H1 (cell line): Measurements from ENCODE around the gene LTA. TPM values are rescaled to one million over a fixed set of nuclear protein-coding genes. Genes with fewer than 3 reads are reported as not detected.
A peak's percentile ranks its signal among the peaks of the same experiment; 100 is the strongest.

ENCODE experiments used
- CTCF ChIA-PET: fragments of 300-600 bp; sonication (Branson Sonifier 250); formaldehyde crosslinking; loops from one replicate; lab custom pipeline; 2021; ENCODE audit not compliant: partially characterized antibody; lab: Charles Lee
- POLR2A ChIA-PET: fragments of 300-600 bp; sonication (Branson Sonifier 250); formaldehyde crosslinking; loops from one replicate; lab custom pipeline; 2021; ENCODE audit warnings: inconsistent platforms; ENCODE audit not compliant: partially characterized antibody; lab: Charles Lee
- DNase-seq, 2 experiments: peaks; one replicate each; pipeline versions ENCODE4 v3.0.0 to v3.0.0-alpha.2; 2010 to 2022; ENCODE audit warnings: low spot score in 2 of 2, low read depth in 1 of 2, mixed read lengths in 1 of 2
- FAIRE-seq: peaks from 2 replicates; lab custom pipeline; 2011; peaks lifted over from hg19 to GRCh38; lab: Jason Lieb, UNC
- H2AFZ ChIP-seq: 2 replicates; pipeline ENCODE4 v1.8.1; 2012; ENCODE audit warnings: low read length, inconsistent platforms
- H2AK5ac ChIP-seq: 2 replicates; pipeline ENCODE4 v1.6.1; 2013; ENCODE audit warnings: low read depth, low read length
- H2BK120ac ChIP-seq: replicated peaks from 2 replicates; pipeline ENCODE3; 2013; ENCODE audit warnings: low read depth, low read length, inconsistent platforms
- H2BK12ac ChIP-seq: 2 replicates; pipeline ENCODE4 v1.6.1; 2013; ENCODE audit warnings: low read depth, low read length
- H2BK15ac ChIP-seq: 2 replicates; pipeline ENCODE4 v1.6.1; 2013; ENCODE audit warnings: low read length
- H2BK20ac ChIP-seq: 2 replicates; pipeline ENCODE4 v1.6.1; 2013; ENCODE audit warnings: low read length
- H2BK5ac ChIP-seq: 2 replicates; pipeline ENCODE4 v1.6.1; 2013; ENCODE audit warnings: low read depth, low read length
- H3K14ac ChIP-seq: 2 replicates; pipeline ENCODE4 v1.6.1; 2013; ENCODE audit warnings: inconsistent platforms; ENCODE audit not compliant: insufficient read length
- H3K18ac ChIP-seq: 2 replicates; pipeline ENCODE4 v1.6.1; 2013; ENCODE audit warnings: low read length; ENCODE audit errors: extremely low read depth
- H3K23ac ChIP-seq: 2 replicates; pipeline ENCODE4 v1.6.1; 2013; ENCODE audit warnings: inconsistent platforms; ENCODE audit not compliant: insufficient read length
- H3K23me2 ChIP-seq: 2 replicates; pipeline ENCODE4 v1.6.1; 2013; ENCODE audit warnings: low read depth, low read length
- H3K27ac ChIP-seq: 2 replicates; pipeline ENCODE4 v1.6.1; 2011; ENCODE audit warnings: low read depth, low read length, inconsistent platforms
- H3K27me3 ChIP-seq, 4 experiments: replicated peaks in 1 of 4; 1 replicate in 1 of 4; 2 replicates in 3 of 4; pipeline versions ENCODE4 v1.6.1 to v1.8.1; 2011 to 2013; ENCODE audit warnings: low read length in 3 of 4, mild to moderate bottlenecking in 3 of 4, inconsistent platforms in 2 of 4, mixed read lengths in 2 of 4, moderate library complexity in 1 of 4; ENCODE audit not compliant: control insufficient read depth in 3 of 4, insufficient read depth in 3 of 4; ENCODE audit errors: extremely low read depth in 1 of 4
- H3K36me3 ChIP-seq, 4 experiments: 2 replicates each; pipeline versions ENCODE4 v1.6.1 to v1.8.1; 2011 to 2013; ENCODE audit warnings: mild to moderate bottlenecking in 4 of 4, low read length in 3 of 4, moderate library complexity in 2 of 4, control low read depth in 1 of 4, inconsistent platforms in 1 of 4; ENCODE audit not compliant: insufficient read depth in 4 of 4, control insufficient read depth in 2 of 4
- H3K4ac ChIP-seq: replicated peaks from 2 replicates; pipeline ENCODE3; 2013; ENCODE audit warnings: low read length, low read depth, mixed read lengths, inconsistent platforms; ENCODE audit not compliant: insufficient read length
- H3K4me1 ChIP-seq, 4 experiments: replicated peaks in 1 of 4; 1 replicate in 1 of 4; 2 replicates in 3 of 4; pipeline versions ENCODE4 v1.6.1 to v1.8.1; 2011 to 2013; ENCODE audit warnings: low read length in 3 of 4, inconsistent platforms in 2 of 4, mixed read lengths in 1 of 4; ENCODE audit not compliant: insufficient read depth in 4 of 4, control insufficient read depth in 3 of 4
- H3K4me2 ChIP-seq, 2 experiments: 2 replicates each; pipeline versions ENCODE4 v1.6.1 to v1.8.1; 2011 to 2013; ENCODE audit warnings: low read depth in 2 of 2, low read length in 2 of 2, control low read depth in 1 of 2, inconsistent platforms in 1 of 2, mild to moderate bottlenecking in 1 of 2; ENCODE audit not compliant: insufficient read depth in 1 of 2
- H3K4me3 ChIP-seq, 4 experiments: fragments of 200-600, 300-600 bp in 1 of 4; sonication (generic), shearing (Covaris generic), sonication (Bioruptor Twin) in 1 of 4; 2 replicates each; pipeline versions ENCODE4 v1.5.1 to v1.8.1; 2011 to 2016; ENCODE audit warnings: low read length in 4 of 4, low read depth in 3 of 4, control low read depth in 2 of 4, inconsistent platforms in 2 of 4, mild to moderate bottlenecking in 2 of 4, mixed read lengths in 1 of 4, moderate library complexity in 1 of 4; ENCODE audit not compliant: insufficient read depth in 2 of 4; ENCODE audit errors: extremely low read depth in 1 of 4
- H3K56ac ChIP-seq: replicated peaks from 2 replicates; pipeline ENCODE3; 2013; ENCODE audit warnings: low read depth, mild to moderate bottlenecking, mixed read lengths, low read length, inconsistent platforms; ENCODE audit not compliant: insufficient read length
- H3K79me1 ChIP-seq: 2 replicates; pipeline ENCODE4 v1.6.1; 2013; ENCODE audit warnings: low read depth, low read length, control low read depth
- H3K79me2 ChIP-seq, 2 experiments: 2 replicates each; pipeline versions ENCODE4 v1.6.1 to v1.8.1; 2012 to 2013; ENCODE audit warnings: low read length in 2 of 2, mild to moderate bottlenecking in 2 of 2, inconsistent platforms in 1 of 2; ENCODE audit not compliant: insufficient read depth in 2 of 2, control insufficient read depth in 1 of 2
- H3K9ac ChIP-seq, 4 experiments: replicated peaks in 1 of 4; 1 replicate in 1 of 4; 2 replicates in 3 of 4; pipeline versions ENCODE4 v1.6.1 to v1.8.1; 2011 to 2013; ENCODE audit warnings: low read depth in 3 of 4, low read length in 3 of 4, control low read depth in 2 of 4, mild to moderate bottlenecking in 2 of 4, moderate library complexity in 2 of 4, inconsistent platforms in 1 of 4; ENCODE audit errors: extremely low read depth in 1 of 4
- H3K9me3 ChIP-seq, 2 experiments: 2 replicates each; pipeline versions ENCODE4 v1.6.1 to v1.8.1; 2012 to 2013; ENCODE audit warnings: mild to moderate bottlenecking in 2 of 2, moderate library complexity in 2 of 2, control low read depth in 1 of 2, inconsistent platforms in 1 of 2, low read depth in 1 of 2, low read length in 1 of 2, mixed read lengths in 1 of 2; ENCODE audit not compliant: insufficient read depth in 2 of 2
- H4K20me1 ChIP-seq, 2 experiments: replicated peaks in 1 of 2; 2 replicates each; pipeline versions ENCODE3 to v1.8.1; 2011 to 2013; ENCODE audit warnings: inconsistent platforms in 2 of 2, low read length in 2 of 2, mild to moderate bottlenecking in 1 of 2; ENCODE audit not compliant: insufficient read depth in 2 of 2, control insufficient read depth in 1 of 2
- H4K5ac ChIP-seq: 2 replicates; pipeline ENCODE4 v1.6.1; 2013; ENCODE audit warnings: low read length, low read depth, mixed read lengths, inconsistent platforms; ENCODE audit not compliant: insufficient read length
- H4K8ac ChIP-seq: 2 replicates; pipeline ENCODE4 v1.8.0; 2013; ENCODE audit warnings: mild to moderate bottlenecking, moderate library complexity, low read length, inconsistent platforms; ENCODE audit not compliant: insufficient read depth; ENCODE audit errors: extremely low read depth
- H4K91ac ChIP-seq: replicated peaks from 2 replicates; pipeline ENCODE3; 2013; ENCODE audit warnings: low read length, mixed read lengths, inconsistent platforms; ENCODE audit not compliant: insufficient read length
- SAP30 ChIP-seq: fragments of 300-600 bp; sonication (generic); IDR thresholded peaks from 2 replicates; pipeline ENCODE4 v1.7.1; 2012; ENCODE audit warnings: low read length, moderate library complexity, mild to moderate bottlenecking, inconsistent platforms; ENCODE audit not compliant: insufficient read depth, insufficient replicate concordance
- WGBS, 2 experiments: shearing (Covaris generic) in 1 of 2; methylation state at CpG; one replicate each; pipeline versions ENCODE4 v1.1.6 to v1.1.7; 2013 to 2015; ENCODE audit warnings: low lambda C conversion rate in 2 of 2, mixed read lengths in 2 of 2, inconsistent platforms in 1 of 2, low coverage in 1 of 2, missing lambda C conversion rate in 1 of 2; ENCODE audit not compliant: insufficient replicate concordance in 2 of 2, insufficient coverage in 1 of 2, insufficient read length in 1 of 2; ENCODE audit errors: extremely low coverage in 1 of 2, missing lambda C conversion rate in 1 of 2; 5-methylcytosine and 5-hydroxymethylcytosine counted together
- polyA plus RNA-seq, 7 experiments: library from polyadenylated mRNA; depleted of rRNA in 3 of 7; stranded (reverse) in 5 of 7; unstranded in 2 of 7; fragments of >200 nt in 5 of 7; fragments of 200-250 nt in 2 of 7; gene quantifications; 1 replicate in 5 of 7; 2 replicates in 1 of 7; 4 replicates in 1 of 7; pipeline versions ENCODE4 v1.2.1 to v1.2.3, GENCODE V29; 2011 to 2013; ENCODE audit warnings: missing spikeins in 2 of 7, mixed read lengths in 2 of 7
- total RNA-seq: library from RNA; stranded (reverse); fragmentation: NEBNext Ultra II Directional; extraction: Animal tissue kit (Norgen Biotek cat#: 25700); gene quantifications from 2 replicates; pipeline ENCODE4 v1.2.1, GENCODE V29; 2021

The LTA gene
- total and polyA plus RNA-seq, 2 of the 8 experiments (the other 6 are each of a cell fraction or from before 2014, with no cell fraction given): not detected

DNA sequence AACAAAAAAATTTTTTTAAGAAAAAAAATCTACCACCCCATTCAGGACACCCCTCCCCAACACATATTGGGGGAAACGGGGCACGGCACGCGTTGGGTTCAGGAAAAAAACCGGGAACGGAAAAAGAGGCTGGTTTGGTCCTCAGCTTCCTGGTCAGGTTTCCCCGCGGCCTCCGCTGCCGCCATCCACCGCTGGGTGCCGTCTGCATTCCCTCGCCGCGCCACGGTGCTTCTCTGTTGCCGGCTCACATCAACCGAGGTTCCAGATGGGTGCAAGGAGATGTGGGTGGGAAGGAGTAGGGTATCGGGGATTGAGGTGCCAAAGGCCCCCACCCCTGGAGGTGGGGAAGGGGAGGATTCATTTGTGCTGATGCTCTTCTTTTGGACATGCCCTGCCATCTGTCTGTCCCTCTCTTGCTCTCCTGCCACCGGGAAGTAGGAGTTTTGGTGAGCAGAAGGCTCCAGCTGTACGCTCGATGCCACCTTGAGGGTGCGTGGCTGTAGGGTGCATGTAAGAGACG is 37.5 kb upstream of the LTA start:
- Histone ChIP-seq H2BK15ac (no peak overlapping the region), H4K20me1 (peaks cover 48% of the 10 kb centered on the region in 2 experiments), H3K9me3 (no peaks in the 10 kb centered on the region), H2AFZ (no peak overlapping the region), H2AK5ac (no peak overlapping the region), H3K56ac (no peak overlapping the region), H4K91ac (no peak overlapping the region), H2BK5ac (no peak overlapping the region), H2BK20ac (no peak overlapping the region), H4K5ac (no peak overlapping the region), H3K23me2 (no peaks in the 10 kb centered on the region), H3K4ac (no peak overlapping the region), H2BK120ac (no peak overlapping the region), H2BK12ac (no peak overlapping the region), H3K79me1 (peaks cover 10% of the 10 kb centered on the region; the same call in 1 of the 2 replicates), H3K4me3 (no peak overlapping the region), H3K4me2 (no peak overlapping the region), H3K23ac (no peak overlapping the region), H3K18ac (no peak overlapping the region), H3K79me2 (peaks cover 15 to 51% of the 10 kb centered on the region in 2 experiments), H3K36me3 (peaks cover 78 to 100% (median 92%) of the 10 kb centered on the region in 4 experiments), H4K8ac (peak overlapping the region; percentile 1; the same call in 1 of the 2 replicates), H3K27ac (no peak overlapping the region), H3K27me3 (no peaks in the 10 kb centered on the region), H3K4me1 (peaks cover 2 to 8% (median 5%) of the 10 kb centered on the region in 4 experiments; a peak in 5 of 7 replicates), H3K14ac (no peak overlapping the region), H3K9ac (no peak overlapping the region)
- WGBS, 2 experiments: 93% methylated on average over 18 of the region's 24 CpGs; no CpG with 5 or more reads in 1 of the 2 experiments
- FAIRE-seq (no peak), DNase-seq (no peak)
- no peak for TF ChIP-seq SAP30
- CTCF ChIA-PET: interaction anchor here (0.7 kb wide), 1 partner anchor 64 kb away, joined by 3 read pairs; no protein-coding TSS in a partner anchor
- POLR2A ChIA-PET: interaction anchor here (0.8 to 18.4 kb wide), 12 partner anchors 4 to 117 kb away, joined by 3 to 428 read pairs (median 5); partner anchors contain the start of genes ATP6V1G2, DDX39B, MCCD1 and NCR3
